Dendritic cell treated with granulocyte-macrophage colony-stimulating factor and Interleukin-4, amounts not matched to agents 40 ng/mL and 50 ng/mL, for 4 days (primary cell): ENCODE data around the gene RHOV.
A peak's percentile ranks its signal among the peaks of the same experiment; 100 is the strongest.
"Not testable (repeated sequence)": the region's sequence is repeated elsewhere in the genome, so short reads cannot be mapped to it uniquely, and the experiment has no call there.

Source experiments
- H3K27ac Mint-ChIP-seq: one replicate; pipeline ENCODE4 v1.8.0; 2022; ENCODE audit warnings: mild to moderate bottlenecking, mixed read lengths
- H3K27me3 Mint-ChIP-seq: one replicate; pipeline ENCODE4 v1.8.0; 2022; ENCODE audit warnings: mild to moderate bottlenecking, mixed read lengths
- H3K36me3 Mint-ChIP-seq: one replicate; pipeline ENCODE4 v1.8.0; 2022; ENCODE audit warnings: low read depth, mixed read lengths
- H3K4me1 Mint-ChIP-seq: one replicate; pipeline ENCODE4 v1.8.0; 2022; ENCODE audit warnings: low read depth, mixed read lengths
- H3K4me3 Mint-ChIP-seq: one replicate; pipeline ENCODE4 v1.8.0; 2022; ENCODE audit warnings: mild to moderate bottlenecking, moderate library complexity, mixed read lengths
- H3K9me3 Mint-ChIP-seq: one replicate; pipeline ENCODE4 v1.8.0; 2022; ENCODE audit warnings: mixed read lengths
- intact Hi-C: fragments of 100-400 bp; cut with micrococcal nuclease; formaldehyde crosslinking; loops from one replicate; pipeline ENCODE4 v1.15.0; 2022

Gene RHOV

GRCh38 chr15:40875991-40876730 lies 2.1 kb upstream of the RHOV start:
- H3K27ac Mint-ChIP-seq = no peak overlapping the region
- intact Hi-C loops = no loop called here

GRCh38 chr15:40872791-40873693 lies 992 bp downstream of the RHOV start:
- H3K4me1 Mint-ChIP-seq = peaks cover 20% of the 10 kb centered on the region

More at GRCh38 chr15:40875991-40876730, 2.1 kb upstream of the RHOV start:
- Mint-ChIP-seq H3K9me3 (no peaks in the 10 kb centered on the region), H3K36me3 (no peaks in the 10 kb centered on the region), H3K4me3 (no peak overlapping the region), H3K27me3 (peaks cover 33% of the 10 kb centered on the region), H3K4me1 (peaks cover 20% of the 10 kb centered on the region)

GRCh38 chr15:40871749-40872617 lies 2.1 kb downstream of the RHOV start:
- Mint-ChIP-seq H3K9me3 (no peaks in the 10 kb centered on the region), H3K36me3 (no peaks in the 10 kb centered on the region), H3K4me3 (no peak overlapping the region), H3K4me1 (peaks cover 20% of the 10 kb centered on the region), H3K27ac (no peak overlapping the region), H3K27me3 (peaks cover 42% of the 10 kb centered on the region)
- intact Hi-C loops = no loop called here

More at GRCh38 chr15:40872791-40873693, 992 bp downstream of the RHOV start:
- Mint-ChIP-seq H3K27ac (no peak overlapping the region), H3K4me3 (peak overlapping the region; percentile 75), H3K9me3 (no peaks in the 10 kb centered on the region), H3K27me3 (peaks cover 42% of the 10 kb centered on the region), H3K36me3 (no peaks in the 10 kb centered on the region)
- intact Hi-C loops = no loop called here

- Mint-ChIP-seq H3K27me3 (peaks cover 40% of the 10 kb centered on the region), H3K4me1 (peaks cover 20% of the 10 kb centered on the region), H3K9me3 (no peaks in the 10 kb centered on the region), H3K27ac (no peak overlapping the region), H3K4me3 (no peak overlapping the region), H3K36me3 (no peaks in the 10 kb centered on the region)
- intact Hi-C loops = no loop called here
Measured at GRCh38 chr15:40870716-40871115, 3.3 kb downstream of the RHOV start.

- H3K27me3 Mint-ChIP-seq = peaks cover 35% of the 10 kb centered on the region
- H3K4me1 Mint-ChIP-seq = peaks cover 20% of the 10 kb centered on the region
- H3K27ac Mint-ChIP-seq = no peak overlapping the region
- no peak overlapping the region for H3K4me3 Mint-ChIP-seq
- H3K36me3 Mint-ChIP-seq = no peaks in the 10 kb centered on the region
- H3K9me3 Mint-ChIP-seq = no peaks in the 10 kb centered on the region
- intact Hi-C loops = no loop called here
Measured at GRCh38 chr15:40869686-40870085, 4.3 kb downstream of the RHOV start.

- Mint-ChIP-seq H3K36me3 (no peaks in the 10 kb centered on the region), H3K4me3 (no peak overlapping the region), H3K9me3 (no peaks in the 10 kb centered on the region), H3K27ac (no peak overlapping the region), H3K27me3 (peaks cover 13% of the 10 kb centered on the region), H3K4me1 (peaks cover 3% of the 10 kb centered on the region)
- intact Hi-C loops = no loop called here
Measured at GRCh38 chr15:40867199-40867598, 6.8 kb downstream of the RHOV start.

- Mint-ChIP-seq H3K9me3 (no peaks in the 10 kb centered on the region), H3K27me3 (no peaks in the 10 kb centered on the region), H3K27ac (no peak overlapping the region), H3K36me3 (peaks cover 9% of the 10 kb centered on the region), H3K4me3 (no peak overlapping the region), H3K4me1 (peaks cover 9% of the 10 kb centered on the region)
- intact Hi-C loops = no loop called here
Measured at GRCh38 chr15:40863660-40864270, 10.3 kb downstream of the RHOV start.

- Mint-ChIP-seq H3K4me1 (peaks cover 31% of the 10 kb centered on the region), H3K36me3 (peaks cover 34% of the 10 kb centered on the region)
- H3K27ac Mint-ChIP-seq, intact Hi-C loops, H3K4me3 Mint-ChIP-seq, H3K9me3 Mint-ChIP-seq, H3K27me3 Mint-ChIP-seq: not testable (repeated sequence)
Measured at GRCh38 chr15:40861147-40861546, 12.9 kb downstream of the RHOV start.

GRCh38 chr15:40859206-40859851 lies 14.7 kb downstream of the RHOV start:
- Mint-ChIP-seq H3K9me3 (no peaks in the 10 kb centered on the region), H3K27ac (no peak overlapping the region), H3K36me3 (peaks cover 52% of the 10 kb centered on the region), H3K4me1 (peaks cover 34% of the 10 kb centered on the region), H3K4me3 (no peak overlapping the region), H3K27me3 (no peaks in the 10 kb centered on the region)
- intact Hi-C loops = no loop called here

GRCh38 chr15:40858706-40859105 lies 15.3 kb downstream of the RHOV start:
- H3K27me3 Mint-ChIP-seq = no peaks in the 10 kb centered on the region
- H3K4me1 Mint-ChIP-seq = peaks cover 34% of the 10 kb centered on the region
- H3K9me3 Mint-ChIP-seq = no peaks in the 10 kb centered on the region
- no peak overlapping the region for H3K4me3 Mint-ChIP-seq
- intact Hi-C loops = no loop called here
- peaks cover 58% of the 10 kb centered on the region for H3K36me3 Mint-ChIP-seq
- no peak overlapping the region for H3K27ac Mint-ChIP-seq

- Mint-ChIP-seq H3K9me3 (no peaks in the 10 kb centered on the region), H3K27ac (peak overlapping the region; percentile 77), H3K4me3 (no peak overlapping the region), H3K4me1 (peaks cover 34% of the 10 kb centered on the region), H3K36me3 (peaks cover 68% of the 10 kb centered on the region), H3K27me3 (no peaks in the 10 kb centered on the region)
- intact Hi-C loops = loop anchor here (1.0 kb wide), 1 partner anchor 37 kb away; the partner anchor contains the start of gene VPS18
Measured at GRCh38 chr15:40857601-40858341, 16.3 kb downstream of the RHOV start.

- intact Hi-C loops = loop anchor here (1.0 kb wide), 1 partner anchor 38 kb away; the partner anchor contains the start of gene VPS18
- Mint-ChIP-seq H3K27ac (peak overlapping the region; percentile 77), H3K9me3 (no peaks in the 10 kb centered on the region), H3K4me1 (peaks cover 34% of the 10 kb centered on the region), H3K4me3 (no peak overlapping the region), H3K36me3 (peaks cover 78% of the 10 kb centered on the region), H3K27me3 (no peaks in the 10 kb centered on the region)
Measured at GRCh38 chr15:40856746-40857145, 17.3 kb downstream of the RHOV start.
